Measurements from ENCODE around the gene BBS4. TPM values are rescaled to one million over a fixed set of nuclear protein-coding genes. Genes with fewer than 3 reads are reported as not detected.
A peak's percentile ranks its signal among the peaks of the same experiment; 100 is the strongest.

BBS4 gene
- total and polyA plus RNA-seq, 9 of the 15 experiments (the other 6 are each of a cell fraction or from before 2014, with no cell fraction given), result 25.1 to 80.7 (median 38.9) TPM

DNA sequence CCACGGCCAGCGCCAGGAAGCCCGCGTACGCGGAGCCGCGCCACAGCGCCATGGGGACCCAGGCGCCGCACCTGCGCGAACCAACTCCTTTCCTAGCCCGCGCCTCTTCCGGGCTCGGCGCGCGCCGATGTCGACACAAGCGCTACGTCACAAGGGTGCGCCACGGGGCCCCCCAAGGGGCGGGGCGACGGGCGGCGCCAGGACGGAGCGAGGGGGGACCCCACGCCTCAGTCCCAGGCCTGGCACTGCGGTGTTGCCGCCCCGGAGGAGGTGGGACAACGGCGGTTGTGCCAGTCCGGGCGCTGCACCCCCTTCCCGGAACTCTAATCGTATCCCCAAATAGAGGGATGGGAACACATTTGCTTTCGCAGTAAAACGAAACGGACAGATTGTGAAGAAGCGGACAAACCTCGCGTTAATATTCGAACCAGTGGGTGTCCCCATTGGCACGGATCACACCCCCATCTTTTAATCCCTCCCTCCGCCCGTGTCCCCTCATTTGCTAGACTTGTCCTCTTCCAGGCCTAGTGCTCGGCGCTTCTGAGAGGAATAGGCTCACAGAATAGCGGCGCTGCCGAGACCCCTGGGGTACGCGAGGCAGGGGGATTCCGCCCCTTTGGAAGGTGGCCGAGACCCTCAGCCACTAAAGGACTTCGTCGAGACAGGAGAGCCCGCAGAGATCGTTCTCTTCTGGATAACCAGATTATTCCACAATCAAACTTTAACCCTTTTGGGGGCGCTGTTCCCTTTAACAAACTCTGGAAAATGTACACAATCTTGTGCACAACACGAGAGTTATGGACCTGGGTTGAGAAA is 97.8 kb downstream of the BBS4 start, which contains the start of gene ADPGK (continued):
- TF ChIP-seq, protein P1, sequence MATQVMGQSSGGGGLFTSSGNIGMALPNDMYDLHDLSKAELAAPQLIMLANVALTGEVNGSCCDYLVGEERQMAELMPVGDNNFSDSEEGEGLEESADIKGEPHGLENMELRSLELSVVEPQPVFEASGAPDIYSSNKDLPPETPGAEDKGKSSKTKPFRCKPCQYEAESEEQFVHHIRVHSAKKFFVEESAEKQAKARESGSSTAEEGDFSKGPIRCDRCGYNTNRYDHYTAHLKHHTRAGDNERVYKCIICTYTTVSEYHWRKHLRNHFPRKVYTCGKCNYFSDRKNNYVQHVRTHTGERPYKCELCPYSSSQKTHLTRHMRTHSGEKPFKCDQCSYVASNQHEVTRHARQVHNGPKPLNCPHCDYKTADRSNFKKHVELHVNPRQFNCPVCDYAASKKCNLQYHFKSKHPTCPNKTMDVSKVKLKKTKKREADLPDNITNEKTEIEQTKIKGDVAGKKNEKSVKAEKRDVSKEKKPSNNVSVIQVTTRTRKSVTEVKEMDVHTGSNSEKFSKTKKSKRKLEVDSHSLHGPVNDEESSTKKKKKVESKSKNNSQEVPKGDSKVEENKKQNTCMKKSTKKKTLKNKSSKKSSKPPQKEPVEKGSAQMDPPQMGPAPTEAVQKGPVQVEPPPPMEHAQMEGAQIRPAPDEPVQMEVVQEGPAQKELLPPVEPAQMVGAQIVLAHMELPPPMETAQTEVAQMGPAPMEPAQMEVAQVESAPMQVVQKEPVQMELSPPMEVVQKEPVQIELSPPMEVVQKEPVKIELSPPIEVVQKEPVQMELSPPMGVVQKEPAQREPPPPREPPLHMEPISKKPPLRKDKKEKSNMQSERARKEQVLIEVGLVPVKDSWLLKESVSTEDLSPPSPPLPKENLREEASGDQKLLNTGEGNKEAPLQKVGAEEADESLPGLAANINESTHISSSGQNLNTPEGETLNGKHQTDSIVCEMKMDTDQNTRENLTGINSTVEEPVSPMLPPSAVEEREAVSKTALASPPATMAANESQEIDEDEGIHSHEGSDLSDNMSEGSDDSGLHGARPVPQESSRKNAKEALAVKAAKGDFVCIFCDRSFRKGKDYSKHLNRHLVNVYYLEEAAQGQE (IDR thresholded peaks at IDR 0.05; ENCODE audit: borderline replicate concordance), result peak; percentile 28; the same call in 1 of the 2 replicates
- TF ChIP-seq, protein P1 (CRISPR knock-in tag; IDR thresholded peaks at IDR 0.05; ENCODE audit: low read depth), result peak; percentile 60; the same call in 1 of the 2 replicates
- TF ChIP-seq ZNF79 (CRISPR knock-in tag; IDR thresholded peaks at IDR 0.05; ENCODE audit: low read depth) (no peak), FUS (optimal IDR thresholded peaks at IDR 0.05; ENCODE audit: low read depth, low read length) (peak; percentile 2), ZNF76 (CRISPR knock-in tag; IDR thresholded peaks at IDR 0.05; ENCODE audit: borderline replicate concordance) (no peak), ZKSCAN1 (IDR thresholded peaks at IDR 0.05; ENCODE audit: low read depth, low read length) (peak; percentile 62; the same call in 1 of the 2 replicates), MTA1 (IDR thresholded peaks at IDR 0.05; ENCODE audit: borderline replicate concordance) (peak; percentile 99), SMAD3 (CRISPR knock-in tag; conservative IDR thresholded peaks at IDR 0.05) (no peak), ZNF584 (CRISPR knock-in tag; IDR thresholded peaks at IDR 0.05; ENCODE audit: low read depth) (no peak), PHF8 (IDR thresholded peaks at IDR 0.05; ENCODE audit: borderline replicate concordance, low read length) (peak; percentile 91), THRAP3 (IDR thresholded peaks at IDR 0.05; ENCODE audit: borderline replicate concordance) (no peak), SIN3B (IDR thresholded peaks at IDR 0.05; ENCODE audit: low read depth) (peak; percentile 95)
- TF ChIP-seq, protein P2, sequence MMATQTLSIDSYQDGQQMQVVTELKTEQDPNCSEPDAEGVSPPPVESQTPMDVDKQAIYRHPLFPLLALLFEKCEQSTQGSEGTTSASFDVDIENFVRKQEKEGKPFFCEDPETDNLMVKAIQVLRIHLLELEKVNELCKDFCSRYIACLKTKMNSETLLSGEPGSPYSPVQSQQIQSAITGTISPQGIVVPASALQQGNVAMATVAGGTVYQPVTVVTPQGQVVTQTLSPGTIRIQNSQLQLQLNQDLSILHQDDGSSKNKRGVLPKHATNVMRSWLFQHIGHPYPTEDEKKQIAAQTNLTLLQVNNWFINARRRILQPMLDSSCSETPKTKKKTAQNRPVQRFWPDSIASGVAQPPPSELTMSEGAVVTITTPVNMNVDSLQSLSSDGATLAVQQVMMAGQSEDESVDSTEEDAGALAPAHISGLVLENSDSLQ (IDR thresholded peaks at IDR 0.05), result no peak
- TF ChIP-seq, protein P3, sequence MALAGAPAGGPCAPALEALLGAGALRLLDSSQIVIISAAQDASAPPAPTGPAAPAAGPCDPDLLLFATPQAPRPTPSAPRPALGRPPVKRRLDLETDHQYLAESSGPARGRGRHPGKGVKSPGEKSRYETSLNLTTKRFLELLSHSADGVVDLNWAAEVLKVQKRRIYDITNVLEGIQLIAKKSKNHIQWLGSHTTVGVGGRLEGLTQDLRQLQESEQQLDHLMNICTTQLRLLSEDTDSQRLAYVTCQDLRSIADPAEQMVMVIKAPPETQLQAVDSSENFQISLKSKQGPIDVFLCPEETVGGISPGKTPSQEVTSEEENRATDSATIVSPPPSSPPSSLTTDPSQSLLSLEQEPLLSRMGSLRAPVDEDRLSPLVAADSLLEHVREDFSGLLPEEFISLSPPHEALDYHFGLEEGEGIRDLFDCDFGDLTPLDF (CRISPR knock-in tag; IDR thresholded peaks at IDR 0.05), result no peak
- TF ChIP-seq, protein P4, sequence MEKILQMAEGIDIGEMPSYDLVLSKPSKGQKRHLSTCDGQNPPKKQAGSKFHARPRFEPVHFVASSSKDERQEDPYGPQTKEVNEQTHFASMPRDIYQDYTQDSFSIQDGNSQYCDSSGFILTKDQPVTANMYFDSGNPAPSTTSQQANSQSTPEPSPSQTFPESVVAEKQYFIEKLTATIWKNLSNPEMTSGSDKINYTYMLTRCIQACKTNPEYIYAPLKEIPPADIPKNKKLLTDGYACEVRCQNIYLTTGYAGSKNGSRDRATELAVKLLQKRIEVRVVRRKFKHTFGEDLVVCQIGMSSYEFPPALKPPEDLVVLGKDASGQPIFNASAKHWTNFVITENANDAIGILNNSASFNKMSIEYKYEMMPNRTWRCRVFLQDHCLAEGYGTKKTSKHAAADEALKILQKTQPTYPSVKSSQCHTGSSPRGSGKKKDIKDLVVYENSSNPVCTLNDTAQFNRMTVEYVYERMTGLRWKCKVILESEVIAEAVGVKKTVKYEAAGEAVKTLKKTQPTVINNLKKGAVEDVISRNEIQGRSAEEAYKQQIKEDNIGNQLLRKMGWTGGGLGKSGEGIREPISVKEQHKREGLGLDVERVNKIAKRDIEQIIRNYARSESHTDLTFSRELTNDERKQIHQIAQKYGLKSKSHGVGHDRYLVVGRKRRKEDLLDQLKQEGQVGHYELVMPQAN (IDR thresholded peaks at IDR 0.05; ENCODE audit: borderline replicate concordance), result peak; percentile 58; the same call in 1 of the 2 replicates

Data from K562 (cell line).